MCF 10A (cell line): ENCODE measurements around the gene EP400. TPM values are rescaled to one million over a fixed set of nuclear protein-coding genes. Genes with fewer than 3 reads are reported as not detected.

ENCODE experiments used
- BruUV-seq: library from RNA; stranded (reverse); fragments of 400-500 nt; replicated peaks from 2 replicates; lab custom pipeline; 2021; lab: Mats Ljungman, UMichigan
- CTCF ChIA-PET: fragments of 300-600 bp; sonication (Branson Sonifier 250); formaldehyde crosslinking; extraction: SDS; loops from one replicate; lab custom pipeline; 2021; ENCODE audit warnings: antibody characterized with exemption, inconsistent platforms; lab: Yijun Ruan, JAX
- POLR2A ChIA-PET: fragments of 300-600, 350-650 bp; sonication (Branson Sonifier 250); formaldehyde crosslinking; extraction: SDS; loops from one replicate; lab custom pipeline; 2020; ENCODE audit warnings: antibody characterized with exemption, inconsistent platforms; lab: Yijun Ruan, JAX
- DNase-seq: peaks from one replicate; pipeline ENCODE4 v3.0.0-alpha.2; 2018; ENCODE audit not compliant: unreplicated experiment
- H3K27ac Mint-ChIP-seq: one replicate; pipeline ENCODE4 v1.8.0; 2022; ENCODE audit warnings: mild to moderate bottlenecking, low read depth, mixed read lengths; ENCODE audit not compliant: unreplicated experiment
- H3K27me3 Mint-ChIP-seq: one replicate; pipeline ENCODE4 v1.8.0; 2022; ENCODE audit warnings: mixed read lengths; ENCODE audit not compliant: insufficient read depth, unreplicated experiment
- H3K36me3 Mint-ChIP-seq: one replicate; pipeline ENCODE4 v1.8.0; 2022; ENCODE audit warnings: mild to moderate bottlenecking, moderate library complexity, mixed read lengths; ENCODE audit not compliant: insufficient read depth, unreplicated experiment
- H3K4me1 Mint-ChIP-seq: one replicate; pipeline ENCODE4 v1.8.0; 2022; ENCODE audit warnings: mixed read lengths; ENCODE audit not compliant: insufficient read depth, unreplicated experiment
- H3K4me3 Mint-ChIP-seq: one replicate; pipeline ENCODE4 v1.8.0; 2022; ENCODE audit warnings: mild to moderate bottlenecking, moderate library complexity, mixed read lengths; ENCODE audit not compliant: unreplicated experiment
- H3K9me3 Mint-ChIP-seq: one replicate; pipeline ENCODE4 v1.8.0; 2022; ENCODE audit warnings: mixed read lengths; ENCODE audit not compliant: unreplicated experiment
- intact Hi-C: fragments of 100-400 bp; cut with micrococcal nuclease; formaldehyde crosslinking; loops from 2 replicates; pipeline ENCODE4 v1.14.1; 2022
- total RNA-seq: library from RNA; stranded (reverse); gene quantifications from 2 replicates; pipeline ENCODE4 v1.2.3, GENCODE V29; 2022
- TF ChIP-seq, protein P1 (sequence below): fragments of 200-600 bp; IDR thresholded peaks from one replicate; pipeline ENCODE4 v1.8.0; 2022; ENCODE audit warnings: antibody characterized with exemption, mild to moderate bottlenecking; ENCODE audit not compliant: unreplicated experiment

The EP400 gene
- total RNA-seq, 1 experiment from 2014 or later = 52.4 TPM

DNA sequence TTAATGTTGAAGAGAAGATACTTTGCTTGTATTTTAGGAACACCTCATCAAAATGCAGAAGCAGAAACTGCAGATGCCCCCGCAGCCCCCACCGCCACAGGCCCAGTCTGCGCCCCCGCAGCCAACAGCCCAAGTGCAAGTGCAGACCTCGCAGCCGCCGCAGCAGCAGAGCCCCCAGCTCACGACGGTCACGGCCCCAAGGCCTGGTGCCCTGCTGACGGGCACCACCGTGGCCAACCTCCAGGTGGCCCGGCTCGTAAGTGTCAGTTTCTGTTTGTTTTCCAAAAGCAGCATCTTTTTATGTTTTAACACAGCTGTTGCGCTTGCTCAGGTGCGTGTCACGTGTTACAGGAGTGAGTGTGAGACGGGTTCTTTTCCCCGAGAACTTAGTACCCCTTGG, 114.9 kb downstream of the EP400 start:
- H3K4me1 Mint-ChIP-seq = no peaks in the 10 kb centered on the region
- no peak overlapping the region for H3K4me3 Mint-ChIP-seq
- DNase-seq = no peak
- H3K27me3 Mint-ChIP-seq = no peaks in the 10 kb centered on the region
- ChIA-PET CTCF (no interaction called here), POLR2A (no interaction called here)
- peaks cover 74% of the 10 kb centered on the region for H3K36me3 Mint-ChIP-seq
- no peak overlapping the region for H3K27ac Mint-ChIP-seq
- TF ChIP-seq, protein P1, sequence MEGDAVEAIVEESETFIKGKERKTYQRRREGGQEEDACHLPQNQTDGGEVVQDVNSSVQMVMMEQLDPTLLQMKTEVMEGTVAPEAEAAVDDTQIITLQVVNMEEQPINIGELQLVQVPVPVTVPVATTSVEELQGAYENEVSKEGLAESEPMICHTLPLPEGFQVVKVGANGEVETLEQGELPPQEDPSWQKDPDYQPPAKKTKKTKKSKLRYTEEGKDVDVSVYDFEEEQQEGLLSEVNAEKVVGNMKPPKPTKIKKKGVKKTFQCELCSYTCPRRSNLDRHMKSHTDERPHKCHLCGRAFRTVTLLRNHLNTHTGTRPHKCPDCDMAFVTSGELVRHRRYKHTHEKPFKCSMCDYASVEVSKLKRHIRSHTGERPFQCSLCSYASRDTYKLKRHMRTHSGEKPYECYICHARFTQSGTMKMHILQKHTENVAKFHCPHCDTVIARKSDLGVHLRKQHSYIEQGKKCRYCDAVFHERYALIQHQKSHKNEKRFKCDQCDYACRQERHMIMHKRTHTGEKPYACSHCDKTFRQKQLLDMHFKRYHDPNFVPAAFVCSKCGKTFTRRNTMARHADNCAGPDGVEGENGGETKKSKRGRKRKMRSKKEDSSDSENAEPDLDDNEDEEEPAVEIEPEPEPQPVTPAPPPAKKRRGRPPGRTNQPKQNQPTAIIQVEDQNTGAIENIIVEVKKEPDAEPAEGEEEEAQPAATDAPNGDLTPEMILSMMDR = no peak
- H3K9me3 Mint-ChIP-seq = no peaks in the 10 kb centered on the region
- BruUV-seq = no TSS peak
- intact Hi-C loops = no loop called here

DNA sequence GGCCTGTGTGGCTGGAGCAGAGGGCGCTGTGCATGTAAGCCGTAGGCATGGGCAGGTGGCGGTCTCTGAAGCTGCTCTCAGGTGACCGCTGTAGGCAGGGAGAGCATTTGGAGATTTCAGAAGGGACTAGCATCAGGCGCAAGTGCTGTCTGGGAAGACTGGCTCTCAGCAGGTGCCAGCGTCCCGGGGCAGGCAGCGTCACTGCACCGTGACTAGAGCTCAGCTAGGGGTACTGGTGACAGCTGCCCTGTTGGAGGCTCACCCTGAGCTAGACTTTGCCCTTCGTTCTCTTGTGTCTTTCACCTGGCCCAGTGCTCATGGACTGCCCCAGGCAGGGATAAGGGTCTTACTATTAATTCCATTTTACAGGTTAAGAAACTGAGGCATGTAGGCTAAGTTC, 115.5 kb downstream of the EP400 start:
- TF ChIP-seq, protein P1 = no peak
- H3K4me1 Mint-ChIP-seq = no peaks in the 10 kb centered on the region
- DNase-seq = no peak
- H3K36me3 Mint-ChIP-seq = peaks cover 69% of the 10 kb centered on the region
- POLR2A ChIA-PET = no interaction called here
- H3K9me3 Mint-ChIP-seq = no peaks in the 10 kb centered on the region
- intact Hi-C loops = no loop called here
- no peaks in the 10 kb centered on the region for H3K27me3 Mint-ChIP-seq
- no TSS peak for BruUV-seq
- CTCF ChIA-PET = no interaction called here
- H3K4me3 Mint-ChIP-seq = no peak overlapping the region
- H3K27ac Mint-ChIP-seq = no peak overlapping the region

DNA sequence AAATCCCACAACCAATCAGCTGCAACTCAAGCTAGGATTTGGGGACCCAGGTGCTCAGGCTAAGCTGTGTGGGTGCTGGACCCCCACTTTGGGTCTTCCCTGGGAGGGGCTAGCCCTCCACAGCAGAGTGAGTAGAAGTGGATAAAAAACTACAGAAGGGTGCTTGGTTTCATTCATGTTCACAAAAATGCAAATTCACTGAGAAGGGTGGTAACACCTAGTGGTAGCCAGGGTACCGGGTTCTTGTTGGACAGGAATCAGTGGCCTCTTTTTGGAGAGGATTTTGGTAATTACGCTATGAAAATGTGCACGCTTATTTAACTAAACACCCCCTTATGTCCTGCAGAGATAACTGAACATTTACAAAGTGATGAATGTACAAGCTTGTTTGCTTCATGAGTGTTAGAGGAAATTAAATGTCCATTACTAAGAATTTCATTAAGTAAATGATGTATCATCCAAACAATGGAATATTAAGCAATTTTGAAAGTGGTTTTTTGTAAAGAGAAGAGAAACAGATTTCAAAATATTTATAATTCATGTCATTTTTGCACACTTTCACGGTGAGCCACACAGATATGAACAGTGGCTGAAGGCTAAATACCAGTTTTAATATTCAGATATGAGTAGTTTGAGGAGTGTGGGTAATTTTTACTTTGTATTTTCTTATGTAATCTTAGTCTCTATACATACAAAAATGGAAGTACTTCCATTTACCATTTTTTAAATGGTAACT, 116.0 kb downstream of the EP400 start:
- no peak overlapping the region for H3K4me3 Mint-ChIP-seq
- no peak overlapping the region for H3K27ac Mint-ChIP-seq
- H3K36me3 Mint-ChIP-seq = peaks cover 66% of the 10 kb centered on the region
- TF ChIP-seq, protein P1 = no peak
- ChIA-PET CTCF (interaction anchor here (0.6 kb wide), 2 partner anchors 65 to 270 kb away, joined by 3 to 4 read pairs; no protein-coding TSS in a partner anchor), POLR2A (no interaction called here)
- no peaks in the 10 kb centered on the region for H3K27me3 Mint-ChIP-seq
- H3K9me3 Mint-ChIP-seq = no peaks in the 10 kb centered on the region
- no peaks in the 10 kb centered on the region for H3K4me1 Mint-ChIP-seq
- DNase-seq = no peak
- BruUV-seq = no TSS peak
- intact Hi-C loops = no loop called here

DNA sequence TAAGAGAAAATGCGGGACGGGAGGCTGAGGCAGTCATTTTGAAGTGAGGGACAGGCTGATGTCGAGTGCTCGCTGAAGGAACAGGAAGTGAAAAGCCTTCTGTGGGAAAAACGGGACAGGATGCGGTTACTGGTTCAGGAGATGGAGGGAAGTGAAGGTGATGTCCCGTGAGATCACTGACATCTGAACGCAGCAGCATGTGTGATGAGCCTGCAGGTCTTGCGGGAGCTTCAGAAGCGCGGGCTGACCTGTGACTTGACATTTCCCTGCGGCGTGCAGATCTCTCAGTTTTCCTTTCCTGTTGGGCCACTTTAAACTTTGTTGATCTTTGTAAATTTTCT, 116.6 kb downstream of the EP400 start:
- H3K4me3 Mint-ChIP-seq = no peak overlapping the region
- TF ChIP-seq, protein P1 = no peak
- BruUV-seq = no TSS peak
- H3K27me3 Mint-ChIP-seq = no peaks in the 10 kb centered on the region
- ChIA-PET CTCF (interaction anchor here (0.6 kb wide), 2 partner anchors 66 to 269 kb away, joined by 3 to 4 read pairs; no protein-coding TSS in a partner anchor), POLR2A (no interaction called here)
- no peaks in the 10 kb centered on the region for H3K9me3 Mint-ChIP-seq
- DNase-seq = no peak
- peaks cover 66% of the 10 kb centered on the region for H3K36me3 Mint-ChIP-seq
- H3K27ac Mint-ChIP-seq = no peak overlapping the region
- intact Hi-C loops = no loop called here
- no peaks in the 10 kb centered on the region for H3K4me1 Mint-ChIP-seq
